ENCODE measurements around the gene BSND.

DNA sequence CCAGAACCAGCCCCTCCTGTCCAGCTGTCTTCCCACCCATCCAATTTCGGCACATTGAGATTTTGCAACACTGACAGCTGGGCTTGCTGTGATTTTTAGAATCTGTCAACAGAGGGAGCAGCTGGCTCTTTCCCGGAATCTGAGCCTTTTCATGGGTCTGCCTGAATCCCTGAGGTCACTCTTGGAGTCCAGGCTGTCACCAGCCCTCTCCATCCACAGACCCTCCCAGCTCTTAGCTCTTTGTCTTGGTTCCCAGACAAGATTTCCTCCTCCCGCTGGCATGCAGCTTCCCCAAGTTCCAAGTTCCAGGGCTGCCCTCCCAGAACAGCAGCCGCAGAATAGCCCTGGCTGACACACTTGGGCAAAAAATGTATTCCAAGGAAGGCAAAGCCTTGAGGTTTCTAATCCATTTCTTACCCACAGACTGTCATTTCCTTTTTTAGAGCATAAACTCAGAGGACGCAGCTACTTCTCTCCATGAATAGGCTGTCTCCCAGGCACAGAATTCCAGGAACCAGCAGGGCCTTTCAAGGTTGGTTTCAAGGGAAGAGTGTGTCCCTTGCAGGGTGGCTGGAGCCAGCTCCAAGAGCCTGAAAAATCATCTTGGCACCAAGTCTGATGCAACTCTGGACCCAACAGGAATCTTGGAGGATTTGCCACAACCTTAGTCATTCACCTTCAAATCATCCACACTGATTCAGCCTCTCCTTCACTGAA lies 25.4 kb upstream of the BSND start:
- TF ChIP-seq, protein P1, sequence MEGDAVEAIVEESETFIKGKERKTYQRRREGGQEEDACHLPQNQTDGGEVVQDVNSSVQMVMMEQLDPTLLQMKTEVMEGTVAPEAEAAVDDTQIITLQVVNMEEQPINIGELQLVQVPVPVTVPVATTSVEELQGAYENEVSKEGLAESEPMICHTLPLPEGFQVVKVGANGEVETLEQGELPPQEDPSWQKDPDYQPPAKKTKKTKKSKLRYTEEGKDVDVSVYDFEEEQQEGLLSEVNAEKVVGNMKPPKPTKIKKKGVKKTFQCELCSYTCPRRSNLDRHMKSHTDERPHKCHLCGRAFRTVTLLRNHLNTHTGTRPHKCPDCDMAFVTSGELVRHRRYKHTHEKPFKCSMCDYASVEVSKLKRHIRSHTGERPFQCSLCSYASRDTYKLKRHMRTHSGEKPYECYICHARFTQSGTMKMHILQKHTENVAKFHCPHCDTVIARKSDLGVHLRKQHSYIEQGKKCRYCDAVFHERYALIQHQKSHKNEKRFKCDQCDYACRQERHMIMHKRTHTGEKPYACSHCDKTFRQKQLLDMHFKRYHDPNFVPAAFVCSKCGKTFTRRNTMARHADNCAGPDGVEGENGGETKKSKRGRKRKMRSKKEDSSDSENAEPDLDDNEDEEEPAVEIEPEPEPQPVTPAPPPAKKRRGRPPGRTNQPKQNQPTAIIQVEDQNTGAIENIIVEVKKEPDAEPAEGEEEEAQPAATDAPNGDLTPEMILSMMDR (IDR thresholded peaks at IDR 0.05), result no peak
- TF ChIP-seq RORB (CRISPR knock-in tag; IDR thresholded peaks at IDR 0.05) (no peak), ELF4 (CRISPR knock-in tag; IDR thresholded peaks at IDR 0.05; ENCODE audit: low read depth) (no peak)
